SK-N-MC (cell line): ENCODE measurements around the gene KAT5.

Experiments used
- EZH2 ChIP-seq: fragments of 200-600 bp; sonication (generic); IDR thresholded peaks from one replicate; pipeline ENCODE4 v1.6.1; 2017; ENCODE audit warnings: antibody characterized with exemption
- FOXP2 ChIP-seq: optimal IDR thresholded peaks from 2 replicates; pipeline ENCODE3; 2011; ENCODE audit warnings: mild to moderate bottlenecking, moderate library complexity; ENCODE audit not compliant: insufficient read depth; ENCODE audit errors: extremely low read length, control extremely low read depth
- POLR2AphosphoS5 ChIP-seq: IDR thresholded peaks from 2 replicates; pipeline ENCODE4 v1.6.1; 2012; ENCODE audit warnings: mild to moderate bottlenecking, low read depth, low read length, borderline replicate concordance

DNA sequence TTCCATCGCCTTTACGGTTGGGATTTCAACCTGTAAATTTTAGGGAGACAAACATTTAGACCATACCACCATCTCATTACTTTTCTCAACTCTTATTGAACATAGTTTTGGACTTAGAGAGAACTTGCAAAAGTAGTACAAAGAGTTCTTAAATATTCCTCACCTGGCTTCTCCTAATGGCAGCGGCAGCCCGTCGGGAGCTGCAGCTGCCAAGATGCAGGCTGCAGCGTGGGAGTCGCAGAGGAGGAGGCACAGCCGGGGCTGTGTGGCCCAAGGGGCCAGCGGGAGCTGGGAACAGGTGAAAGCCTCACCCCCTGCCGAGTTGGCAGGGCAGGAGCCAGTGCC, 31.6 kb downstream of the KAT5 start:
- TF ChIP-seq EZH2 (no peak), POLR2AphosphoS5 (no peak), FOXP2 (no peak)
